Stimulated activated naive CD8-positive, alpha-beta T cell treated with anti-CD3 and anti-CD28 coated beads, Interleukin-15, Interleukin-2, amounts not matched to agents 100 ng/mL and 50 ng/mL, for 24 hours (primary cell): Measurements from ENCODE around the gene ZBTB20.

ENCODE experiments used
- H3K27ac Mint-ChIP-seq: one replicate; pipeline ENCODE4 v1.8.0; 2021; ENCODE audit warnings: mild to moderate bottlenecking, mixed read lengths
- H3K27me3 Mint-ChIP-seq: one replicate; pipeline ENCODE4 v1.8.0; 2021; ENCODE audit warnings: mixed read lengths
- H3K36me3 Mint-ChIP-seq: one replicate; pipeline ENCODE4 v1.8.0; 2021; ENCODE audit warnings: low read depth, mixed read lengths
- H3K4me1 Mint-ChIP-seq: one replicate; pipeline ENCODE4 v1.8.0; 2021; ENCODE audit warnings: low read depth, mixed read lengths
- H3K4me3 Mint-ChIP-seq: one replicate; pipeline ENCODE4 v1.8.0; 2021; ENCODE audit warnings: mild to moderate bottlenecking, mixed read lengths
- H3K9me3 Mint-ChIP-seq: one replicate; pipeline ENCODE4 v1.8.0; 2021; ENCODE audit warnings: mixed read lengths

ZBTB20 gene

GRCh38 chr3:114406286-114406685, 740.8 kb downstream of the ZBTB20 start:
- Mint-ChIP-seq H3K36me3 (no peaks in the 10 kb centered on the region), H3K9me3 (no peaks in the 10 kb centered on the region), H3K27ac (no peak overlapping the region), H3K27me3 (no peaks in the 10 kb centered on the region), H3K4me1 (peaks cover 10% of the 10 kb centered on the region), H3K4me3 (no peak overlapping the region)

DNA sequence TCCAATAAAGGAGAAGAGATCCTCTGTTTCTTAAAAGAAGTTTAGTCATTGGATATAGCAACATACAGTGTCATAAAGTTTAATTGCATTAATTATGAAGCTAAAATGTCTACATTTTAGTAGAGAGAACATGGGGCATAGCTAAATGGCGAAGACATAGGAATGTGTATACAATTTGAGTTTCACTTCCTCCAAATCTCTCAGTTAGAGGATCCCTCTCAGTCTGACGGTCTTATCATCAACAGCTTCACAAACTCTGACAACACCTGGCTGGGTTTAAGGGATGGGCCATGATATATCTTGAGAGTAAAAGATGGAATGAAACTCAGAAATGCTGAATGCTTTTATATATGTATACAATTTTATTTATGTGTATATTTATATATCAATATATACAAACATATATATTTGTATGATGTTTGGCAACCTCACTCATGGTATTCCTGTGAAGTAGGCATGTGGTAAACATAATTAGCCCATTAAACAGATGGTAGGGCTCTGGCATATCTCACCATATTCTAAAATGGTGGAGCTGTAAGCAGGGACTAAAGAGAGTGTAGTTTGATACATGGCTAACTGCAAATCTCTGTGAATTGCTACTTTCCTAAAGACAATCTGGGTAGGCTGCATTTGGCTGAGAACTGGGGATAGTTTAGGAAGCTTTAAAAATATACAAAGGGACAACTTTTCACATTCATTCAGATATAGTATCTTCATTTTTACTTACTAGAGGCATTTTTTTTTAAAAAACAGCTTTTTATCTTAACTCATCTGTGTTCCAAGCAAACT, 741.7 kb downstream of the ZBTB20 start:
- no peak overlapping the region for H3K27ac Mint-ChIP-seq
- no peak overlapping the region for H3K4me3 Mint-ChIP-seq
- no peaks in the 10 kb centered on the region for H3K27me3 Mint-ChIP-seq
- H3K9me3 Mint-ChIP-seq = no peaks in the 10 kb centered on the region
- H3K36me3 Mint-ChIP-seq = no peaks in the 10 kb centered on the region
- H3K4me1 Mint-ChIP-seq = peaks cover 1% of the 10 kb centered on the region

GRCh38 chr3:114404590-114404989, 742.5 kb downstream of the ZBTB20 start:
- Mint-ChIP-seq H3K36me3 (no peaks in the 10 kb centered on the region), H3K9me3 (no peaks in the 10 kb centered on the region), H3K27ac (no peak overlapping the region), H3K27me3 (no peaks in the 10 kb centered on the region), H3K4me1 (no peaks in the 10 kb centered on the region), H3K4me3 (no peak overlapping the region)

- Mint-ChIP-seq H3K4me1 (no peaks in the 10 kb centered on the region), H3K27ac (no peak overlapping the region), H3K4me3 (no peak overlapping the region), H3K27me3 (no peaks in the 10 kb centered on the region), H3K9me3 (no peaks in the 10 kb centered on the region), H3K36me3 (no peaks in the 10 kb centered on the region)
These were observed 744.2 kb downstream of the ZBTB20 start for GRCh38 chr3:114402838-114403237.

DNA sequence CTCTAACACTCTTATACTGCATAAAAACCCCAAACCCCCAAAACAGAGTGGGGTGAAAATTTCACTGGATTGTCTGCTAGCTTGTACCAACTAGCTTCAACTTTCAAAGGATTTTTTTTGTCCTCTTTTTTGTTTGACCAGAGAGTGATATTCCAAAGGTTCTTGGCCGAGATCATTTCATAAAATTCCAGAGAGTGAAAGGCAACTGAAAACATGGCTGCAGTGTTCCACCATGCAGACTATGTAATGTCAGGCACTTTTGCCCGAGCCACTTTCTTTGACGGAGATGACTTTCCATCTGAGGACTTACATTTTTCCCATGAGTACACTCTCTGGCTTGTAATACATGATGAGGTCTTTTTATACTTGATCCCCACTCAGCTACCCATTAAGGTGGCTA, 745.7 kb downstream of the ZBTB20 start:
- no peaks in the 10 kb centered on the region for H3K36me3 Mint-ChIP-seq
- no peaks in the 10 kb centered on the region for H3K27me3 Mint-ChIP-seq
- no peak overlapping the region for H3K27ac Mint-ChIP-seq
- no peak overlapping the region for H3K4me3 Mint-ChIP-seq
- peaks cover 7% of the 10 kb centered on the region for H3K4me1 Mint-ChIP-seq
- no peaks in the 10 kb centered on the region for H3K9me3 Mint-ChIP-seq

- no peak overlapping the region for H3K27ac Mint-ChIP-seq
- no peaks in the 10 kb centered on the region for H3K27me3 Mint-ChIP-seq
- no peak overlapping the region for H3K4me3 Mint-ChIP-seq
- no peaks in the 10 kb centered on the region for H3K36me3 Mint-ChIP-seq
- H3K4me1 Mint-ChIP-seq = peaks cover 10% of the 10 kb centered on the region
- no peaks in the 10 kb centered on the region for H3K9me3 Mint-ChIP-seq
These were observed 746.7 kb downstream of the ZBTB20 start for GRCh38 chr3:114400371-114400770.

DNA sequence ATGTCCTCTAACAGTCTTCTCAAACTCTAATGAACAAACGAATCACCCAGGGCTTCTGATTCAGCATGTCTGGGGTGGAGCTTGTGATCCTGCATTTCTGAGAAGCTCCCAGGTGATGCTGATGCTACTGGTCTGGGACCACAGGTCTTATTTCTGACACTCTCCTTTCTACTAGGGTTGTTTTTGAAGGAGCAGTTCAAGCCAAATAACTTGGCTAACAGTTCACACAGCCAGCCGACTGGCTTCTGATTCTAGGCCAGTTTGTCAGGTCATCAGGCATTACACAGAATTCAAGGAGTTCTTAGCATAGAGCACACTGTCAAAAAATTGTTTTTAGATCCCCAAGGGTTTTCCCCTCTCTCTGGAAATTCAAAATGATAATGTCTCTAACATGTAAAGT, 752.5 kb downstream of the ZBTB20 start:
- Mint-ChIP-seq H3K9me3 (no peaks in the 10 kb centered on the region), H3K36me3 (no peaks in the 10 kb centered on the region)

GRCh38 chr3:114393367-114394072, 753.6 kb downstream of the ZBTB20 start:
- Mint-ChIP-seq H3K4me1 (peaks cover 38% of the 10 kb centered on the region), H3K27me3 (no peaks in the 10 kb centered on the region), H3K36me3 (peaks cover 5% of the 10 kb centered on the region), H3K4me3 (no peak overlapping the region), H3K9me3 (no peaks in the 10 kb centered on the region), H3K27ac (no peak overlapping the region)

More for the DNA sequence above, 752.5 kb downstream of the ZBTB20 start:
- peaks cover 31% of the 10 kb centered on the region for H3K4me1 Mint-ChIP-seq
- no peaks in the 10 kb centered on the region for H3K27me3 Mint-ChIP-seq
- H3K4me3 Mint-ChIP-seq = no peak overlapping the region
- H3K27ac Mint-ChIP-seq = no peak overlapping the region

DNA sequence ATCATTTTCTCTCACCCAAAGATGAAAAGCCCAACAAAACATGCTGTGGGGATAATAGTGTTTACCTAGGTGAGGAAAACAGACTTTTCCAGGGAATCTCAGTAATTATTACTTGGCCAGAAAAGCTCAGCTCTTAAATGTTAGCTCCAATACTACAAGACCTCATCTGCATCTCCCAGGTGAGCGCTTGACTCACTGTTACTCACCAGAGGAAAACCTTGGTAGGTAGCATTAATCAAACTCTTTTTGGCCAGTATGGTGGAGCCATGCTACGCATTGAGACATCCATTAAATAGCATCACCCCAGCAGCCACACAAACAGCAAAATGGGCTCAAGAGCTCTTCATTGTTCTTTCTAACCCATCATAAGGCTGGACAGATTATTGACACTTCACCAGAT, 754.3 kb downstream of the ZBTB20 start:
- Mint-ChIP-seq H3K9me3 (no peaks in the 10 kb centered on the region), H3K27ac (no peak overlapping the region), H3K4me1 (peaks cover 41% of the 10 kb centered on the region), H3K36me3 (peaks cover 10% of the 10 kb centered on the region), H3K4me3 (no peak overlapping the region), H3K27me3 (no peaks in the 10 kb centered on the region)

- H3K4me1 Mint-ChIP-seq = peaks cover 33% of the 10 kb centered on the region
- H3K9me3 Mint-ChIP-seq = no peaks in the 10 kb centered on the region
- H3K36me3 Mint-ChIP-seq = peaks cover 10% of the 10 kb centered on the region
- H3K27me3 Mint-ChIP-seq = no peaks in the 10 kb centered on the region
- H3K27ac Mint-ChIP-seq = peak overlapping the region; percentile 67
- no peak overlapping the region for H3K4me3 Mint-ChIP-seq
These were observed 757.9 kb downstream of the ZBTB20 start for GRCh38 chr3:114389156-114389555.

DNA sequence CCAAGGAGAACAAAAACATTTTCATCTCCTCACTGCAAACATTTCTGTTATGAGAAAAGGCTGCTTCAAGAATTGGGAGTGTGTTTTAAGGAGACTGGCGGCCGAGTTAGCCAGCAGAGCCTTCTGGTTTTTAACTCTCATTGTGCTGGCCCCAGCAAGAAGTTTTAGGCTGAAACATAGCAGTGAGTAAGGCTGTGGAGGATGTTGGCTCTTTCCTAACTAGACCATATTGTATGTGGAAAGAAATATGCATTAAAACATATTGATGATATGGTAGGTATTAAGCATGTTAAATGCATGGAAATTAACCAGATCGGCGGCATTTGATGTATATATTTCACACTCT, 762.6 kb downstream of the ZBTB20 start:
- H3K36me3 Mint-ChIP-seq = peaks cover 10% of the 10 kb centered on the region
- peaks cover 19% of the 10 kb centered on the region for H3K4me1 Mint-ChIP-seq
- no peaks in the 10 kb centered on the region for H3K27me3 Mint-ChIP-seq
- peak overlapping the region; percentile 65 for H3K4me3 Mint-ChIP-seq
- no peaks in the 10 kb centered on the region for H3K9me3 Mint-ChIP-seq
- H3K27ac Mint-ChIP-seq = no peak overlapping the region

- Mint-ChIP-seq H3K36me3 (peaks cover 10% of the 10 kb centered on the region), H3K9me3 (no peaks in the 10 kb centered on the region), H3K4me1 (peaks cover 16% of the 10 kb centered on the region), H3K4me3 (peak overlapping the region; percentile 65), H3K27ac (no peak overlapping the region), H3K27me3 (no peaks in the 10 kb centered on the region)
These were observed 763.1 kb downstream of the ZBTB20 start for GRCh38 chr3:114383875-114384557.

- no peak overlapping the region for H3K4me3 Mint-ChIP-seq
- no peaks in the 10 kb centered on the region for H3K9me3 Mint-ChIP-seq
- peaks cover 12% of the 10 kb centered on the region for H3K36me3 Mint-ChIP-seq
These were observed 766.8 kb downstream of the ZBTB20 start for GRCh38 chr3:114380233-114380651.

DNA sequence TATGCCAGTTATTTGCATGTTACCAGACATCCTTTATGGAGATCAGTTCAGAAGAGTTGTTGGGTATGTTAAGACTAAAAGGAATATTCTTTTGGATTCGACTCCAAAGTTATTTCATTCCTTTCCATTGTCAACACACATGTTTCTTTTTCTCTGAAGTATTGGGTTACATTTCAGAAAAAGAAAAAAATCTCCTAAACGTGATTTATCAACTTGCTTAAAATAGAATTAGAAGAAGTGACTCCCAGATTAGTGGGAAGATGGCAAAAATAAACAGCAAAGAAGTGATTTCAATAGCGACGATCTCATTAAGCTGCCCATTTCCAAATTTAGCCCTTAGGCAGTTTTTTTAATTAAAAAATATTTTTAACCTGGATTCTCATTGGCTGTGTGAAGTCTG, 767.8 kb downstream of the ZBTB20 start:
- no peak overlapping the region for H3K4me3 Mint-ChIP-seq

More at GRCh38 chr3:114380233-114380651, 766.8 kb downstream of the ZBTB20 start:
- no peak overlapping the region for H3K27ac Mint-ChIP-seq
- H3K27me3 Mint-ChIP-seq = no peaks in the 10 kb centered on the region
- peaks cover 11% of the 10 kb centered on the region for H3K4me1 Mint-ChIP-seq

DNA sequence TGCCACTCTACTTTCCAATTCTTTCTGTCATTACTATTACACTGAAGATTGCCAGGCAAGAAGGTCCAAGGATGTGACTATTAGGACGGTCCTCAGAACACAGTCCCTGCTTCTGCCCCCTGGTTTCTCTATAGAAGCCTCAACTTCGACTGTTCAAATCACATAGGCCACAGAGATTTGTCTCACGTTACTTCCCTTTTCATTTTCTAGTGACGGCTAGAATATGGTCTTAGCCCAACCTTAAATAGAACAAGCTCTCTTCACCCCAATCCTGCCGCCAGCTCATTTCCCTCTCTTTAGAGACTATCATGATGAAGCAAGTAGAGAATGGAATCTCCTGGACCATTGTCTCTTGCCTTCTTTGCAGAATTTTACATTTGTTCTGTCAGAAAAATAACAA, 768.3 kb downstream of the ZBTB20 start:
- peaks cover 12% of the 10 kb centered on the region for H3K36me3 Mint-ChIP-seq
- no peaks in the 10 kb centered on the region for H3K27me3 Mint-ChIP-seq
- H3K4me1 Mint-ChIP-seq = peaks cover 2% of the 10 kb centered on the region
- no peaks in the 10 kb centered on the region for H3K9me3 Mint-ChIP-seq
- H3K4me3 Mint-ChIP-seq = no peak overlapping the region
- no peak overlapping the region for H3K27ac Mint-ChIP-seq

More for the DNA sequence above, 767.8 kb downstream of the ZBTB20 start:
- H3K4me1 Mint-ChIP-seq = peaks cover 7% of the 10 kb centered on the region
- peaks cover 12% of the 10 kb centered on the region for H3K36me3 Mint-ChIP-seq
- no peak overlapping the region for H3K27ac Mint-ChIP-seq
- no peaks in the 10 kb centered on the region for H3K9me3 Mint-ChIP-seq
- H3K27me3 Mint-ChIP-seq = no peaks in the 10 kb centered on the region
